GM12878 (cell line): ENCODE data around the gene ESR2. TPM values are rescaled to one million over a fixed set of nuclear protein-coding genes. Genes with fewer than 3 reads are reported as not detected.

Experiments used
- ATAC-seq: fragments of 200-7000 bp; cut with Tn5 transposase; 3 replicates; pipeline ENCODE4 v1.9.1; 2020; ENCODE audit warnings: mild to moderate bottlenecking, moderate library complexity
- BruUV-seq: library from RNA; stranded (reverse); fragments of 400-500 nt; replicated peaks from 2 replicates; lab custom pipeline; 2021; lab: Mats Ljungman, UMichigan
- CTCF ChIA-PET: fragments of 300-600 bp; sonication (Branson Sonifier 250); formaldehyde crosslinking; extraction: SDS; loops from one replicate; lab custom pipeline; 2021; ENCODE audit warnings: inconsistent platforms; lab: Yijun Ruan, JAX
- POLR2A ChIA-PET: fragments of 350-600 bp; formaldehyde crosslinking; extraction: SDS; loops from one replicate; lab custom pipeline; 2021; ENCODE audit warnings: inconsistent platforms; lab: Charles Lee
- RAD21 ChIA-PET: fragments of 300-600 bp; sonication (Branson Sonifier 250); formaldehyde crosslinking; loops from one replicate; lab custom pipeline; 2023; ENCODE audit warnings: antibody characterized with exemption; ENCODE audit not compliant: unreplicated experiment; lab: Charles Lee
- SMC1A ChIA-PET: fragments of 300-600 bp; sonication (Branson Sonifier 250); formaldehyde crosslinking; loops from one replicate; lab custom pipeline; 2023; ENCODE audit not compliant: unreplicated experiment, uncharacterized antibody; lab: Charles Lee
- DNase-seq: peaks from one replicate; pipeline ENCODE4 v3.0.0-alpha.2; 2011; ENCODE audit warnings: low read depth, low spot score
- FAIRE-seq: peaks from 3 replicates; lab custom pipeline; 2011; peaks lifted over from hg19 to GRCh38; lab: Jason Lieb, UNC
- H2AFZ ChIP-seq: 2 replicates; pipeline ENCODE4 v1.6.0; 2011; ENCODE audit warnings: low read depth, low read length, control low read depth; ENCODE audit not compliant: control insufficient read depth
- H3K27ac ChIP-seq: 2 replicates; pipeline ENCODE4 v1.5.1; 2011; ENCODE audit warnings: control low read depth; ENCODE audit not compliant: control insufficient read depth, insufficient read depth
- H3K27me3 ChIP-seq, 2 experiments: replicated peaks in 1 of 2; 2 replicates each; pipeline versions ENCODE4 v1.6.0 to v1.6.1; 2011; ENCODE audit warnings: low read length in 1 of 2; ENCODE audit not compliant: control insufficient read depth in 2 of 2, insufficient read depth in 2 of 2
- H3K36me3 ChIP-seq, 2 experiments: 2 replicates each; pipeline ENCODE4 v1.5.1; 2011; ENCODE audit warnings: low read length in 1 of 2; ENCODE audit not compliant: control insufficient read depth in 2 of 2, insufficient read depth in 2 of 2
- H3K4me1 ChIP-seq: 2 replicates; pipeline ENCODE4 v1.6.1; 2011; ENCODE audit warnings: mild to moderate bottlenecking, low read length, moderate library complexity, mixed read lengths; ENCODE audit not compliant: control insufficient read depth, insufficient read depth
- H3K4me2 ChIP-seq: 2 replicates; pipeline ENCODE4 v1.6.0; 2011; ENCODE audit warnings: control low read depth; ENCODE audit not compliant: control insufficient read depth, insufficient read depth
- H3K4me3 ChIP-seq: fragments of 200-600 bp; sonication (generic); 2 replicates; pipeline ENCODE4 v1.5.1; 2016
- H3K79me2 ChIP-seq: 2 replicates; pipeline ENCODE4 v1.6.0; 2011; ENCODE audit warnings: low read length; ENCODE audit not compliant: control insufficient read depth, insufficient read depth
- H3K9ac ChIP-seq: 2 replicates; pipeline ENCODE4 v1.8.0; 2011; ENCODE audit warnings: low read length, control low read depth, mixed read lengths; ENCODE audit not compliant: control insufficient read depth, insufficient read depth
- H3K9me3 ChIP-seq: replicated peaks from 3 replicates; pipeline ENCODE4 v1.5.1; 2011; ENCODE audit warnings: mild to moderate bottlenecking, low read length; ENCODE audit not compliant: control insufficient read depth, insufficient read depth
- H4K20me1 ChIP-seq: 2 replicates; pipeline ENCODE4 v1.6.0; 2011; ENCODE audit not compliant: control insufficient read depth, insufficient read depth
- BRCA1 ChIP-seq: IDR thresholded peaks from 2 replicates; pipeline ENCODE4 v1.6.1; 2011; ENCODE audit warnings: low read depth, low read length, improper control_type of control experiment
- ELK1 ChIP-seq: IDR thresholded peaks from 2 replicates; pipeline ENCODE4 v1.6.1; 2012; ENCODE audit warnings: low read depth, low read length, improper control_type of control experiment
- GATAD2B ChIP-seq: fragments of 450-650 bp; conservative IDR thresholded peaks from 2 replicates; pipeline ENCODE4 v1.6.1; 2017; ENCODE audit warnings: low read depth, mild to moderate bottlenecking, moderate library complexity
- IKZF2 ChIP-seq, 2 experiments: fragments of 450-650 bp; IDR thresholded peaks; 2 replicates each; pipeline ENCODE4 v1.6.1; 2017; ENCODE audit warnings: mild to moderate bottlenecking in 2 of 2, moderate library complexity in 2 of 2
- KAT2A ChIP-seq: conservative IDR thresholded peaks from 2 replicates; pipeline ENCODE4 v1.6.1; 2011; ENCODE audit warnings: low read depth, low read length; ENCODE audit not compliant: control insufficient read depth
- KDM1A ChIP-seq: fragments of 200-600 bp; sonication (generic); IDR thresholded peaks from 2 replicates; pipeline ENCODE4 v1.6.1; 2016; ENCODE audit warnings: borderline replicate concordance
- MTA3 ChIP-seq: IDR thresholded peaks from 2 replicates; pipeline ENCODE4 v1.6.1; 2012; ENCODE audit warnings: low read length, inconsistent platforms, borderline replicate concordance
- PKNOX1 ChIP-seq: fragments of 450-650 bp; IDR thresholded peaks from 2 replicates; pipeline ENCODE4 v1.6.1; 2016; ENCODE audit warnings: mild to moderate bottlenecking
- SMC3 ChIP-seq: IDR thresholded peaks from 2 replicates; pipeline ENCODE4 v1.6.1; 2011; ENCODE audit warnings: low read length, improper control_type of control experiment, borderline replicate concordance
- STAT3 ChIP-seq: IDR thresholded peaks from 2 replicates; pipeline ENCODE4 v1.6.1; 2011; ENCODE audit warnings: low read depth, low read length, improper control_type of control experiment
- ZNF274 ChIP-seq: IDR thresholded peaks from one replicate; pipeline ENCODE4 v1.8.0; 2011; ENCODE audit not compliant: insufficient read length, insufficient read depth
- ZSCAN29 ChIP-seq: fragments of 450-650 bp; IDR thresholded peaks from 2 replicates; pipeline ENCODE4 v1.6.1; 2017; ENCODE audit warnings: mild to moderate bottlenecking, moderate library complexity
- WGBS: methylation state at CpG from one replicate; pipeline ENCODE4 v1.1.6; 2016; ENCODE audit warnings: low lambda C conversion rate; ENCODE audit not compliant: insufficient replicate concordance, insufficient coverage; ENCODE audit errors: missing lambda C conversion rate; 5-methylcytosine and 5-hydroxymethylcytosine counted together
- in situ Hi-C: fragments of 300-500 bp; cut with MboI; formaldehyde crosslinking; loops from 9 replicates; pipeline ENCODE4 v1.14.3; 2018; ENCODE audit warnings: mixed read lengths
- intact Hi-C: fragments of 100-400 bp; cut with micrococcal nuclease; formaldehyde crosslinking; loops from one replicate; pipeline ENCODE4 v1.14.2; 2022; ENCODE audit not compliant: unreplicated experiment
- polyA plus RNA-seq, 11 experiments: library from polyadenylated mRNA; depleted of rRNA in 4 of 11; unstranded in 6 of 11; stranded (reverse) in 5 of 11; fragments of >200 nt; fragmentation: Nextera tagmentation in 4 of 11; fragmentation: Illumina TruSeq in 1 of 11; extraction: Ambion mirVana in 4 of 11; extraction: Trizol in 1 of 11; gene quantifications; 1 replicate in 1 of 11; 2 replicates in 10 of 11; pipeline versions ENCODE4 v1.2.1 to v1.2.3, GENCODE V29; 2011 to 2016; ENCODE audit warnings: inconsistent platforms in 2 of 11, missing spikeins in 2 of 11, low read depth in 1 of 11
- total RNA-seq, 4 experiments: library from RNA; depleted of rRNA in 3 of 4; stranded (reverse); fragments of >200 nt in 3 of 4; fragmentation: Illumina TruSeq in 1 of 4; extraction: Trizol in 1 of 4; gene quantifications; 2 replicates each; pipeline versions ENCODE4 v1.2.1 to v1.2.3, GENCODE V29; 2013 to 2021
- TF ChIP-seq, protein P1 (sequence below): fragments of 450-650 bp; IDR thresholded peaks from 2 replicates; pipeline ENCODE4 v1.6.1; 2017; ENCODE audit warnings: mild to moderate bottlenecking, moderate library complexity
- TF ChIP-seq, protein P2 (sequence below): fragments of 450-650 bp; IDR thresholded peaks from 2 replicates; pipeline ENCODE4 v1.6.1; 2018; ENCODE audit warnings: borderline replicate concordance, mild to moderate bottlenecking; ENCODE audit not compliant: partially characterized antibody

Gene ESR2
- total and polyA plus RNA-seq, 10 of the 15 experiments (the other 5 are each of a cell fraction or from before 2014, with no cell fraction given): 0.29 to 2.6 (median 0.81) TPM

- Histone ChIP-seq H3K4me1 (no peaks in the 10 kb centered on the region), H3K27ac (no peak overlapping the region), H3K4me2 (no peak overlapping the region), H3K27me3 (no peaks in the 10 kb centered on the region), H3K9ac (no peak overlapping the region), H2AFZ (no peak overlapping the region), H3K4me3 (no peak overlapping the region), H3K79me2 (no peaks in the 10 kb centered on the region), H3K36me3 (no peaks in the 10 kb centered on the region), H3K9me3 (no peaks in the 10 kb centered on the region; the same call in 2 of the 3 replicates), H4K20me1 (no peaks in the 10 kb centered on the region)
- in situ Hi-C loops: no loop called here
- ChIA-PET CTCF (no interaction called here), POLR2A (no interaction called here), RAD21 (no interaction called here), SMC1A (interaction anchor here (1.3 to 1.8 kb wide), 2 partner anchors 242 to 264 kb away, joined by 3 to 6 read pairs; no protein-coding TSS in a partner anchor)
- ATAC-seq (no peak), DNase-seq (no peak), FAIRE-seq (no peak)
- no peak for TF ChIP-seq SMC3
- TF ChIP-seq IKZF2 (IDR thresholded peaks at IDR 0.05): no peak
- TF ChIP-seq PKNOX1: no peak
- TF ChIP-seq STAT3: no peak
- no peak for TF ChIP-seq ZSCAN29
- TF ChIP-seq, protein P1, sequence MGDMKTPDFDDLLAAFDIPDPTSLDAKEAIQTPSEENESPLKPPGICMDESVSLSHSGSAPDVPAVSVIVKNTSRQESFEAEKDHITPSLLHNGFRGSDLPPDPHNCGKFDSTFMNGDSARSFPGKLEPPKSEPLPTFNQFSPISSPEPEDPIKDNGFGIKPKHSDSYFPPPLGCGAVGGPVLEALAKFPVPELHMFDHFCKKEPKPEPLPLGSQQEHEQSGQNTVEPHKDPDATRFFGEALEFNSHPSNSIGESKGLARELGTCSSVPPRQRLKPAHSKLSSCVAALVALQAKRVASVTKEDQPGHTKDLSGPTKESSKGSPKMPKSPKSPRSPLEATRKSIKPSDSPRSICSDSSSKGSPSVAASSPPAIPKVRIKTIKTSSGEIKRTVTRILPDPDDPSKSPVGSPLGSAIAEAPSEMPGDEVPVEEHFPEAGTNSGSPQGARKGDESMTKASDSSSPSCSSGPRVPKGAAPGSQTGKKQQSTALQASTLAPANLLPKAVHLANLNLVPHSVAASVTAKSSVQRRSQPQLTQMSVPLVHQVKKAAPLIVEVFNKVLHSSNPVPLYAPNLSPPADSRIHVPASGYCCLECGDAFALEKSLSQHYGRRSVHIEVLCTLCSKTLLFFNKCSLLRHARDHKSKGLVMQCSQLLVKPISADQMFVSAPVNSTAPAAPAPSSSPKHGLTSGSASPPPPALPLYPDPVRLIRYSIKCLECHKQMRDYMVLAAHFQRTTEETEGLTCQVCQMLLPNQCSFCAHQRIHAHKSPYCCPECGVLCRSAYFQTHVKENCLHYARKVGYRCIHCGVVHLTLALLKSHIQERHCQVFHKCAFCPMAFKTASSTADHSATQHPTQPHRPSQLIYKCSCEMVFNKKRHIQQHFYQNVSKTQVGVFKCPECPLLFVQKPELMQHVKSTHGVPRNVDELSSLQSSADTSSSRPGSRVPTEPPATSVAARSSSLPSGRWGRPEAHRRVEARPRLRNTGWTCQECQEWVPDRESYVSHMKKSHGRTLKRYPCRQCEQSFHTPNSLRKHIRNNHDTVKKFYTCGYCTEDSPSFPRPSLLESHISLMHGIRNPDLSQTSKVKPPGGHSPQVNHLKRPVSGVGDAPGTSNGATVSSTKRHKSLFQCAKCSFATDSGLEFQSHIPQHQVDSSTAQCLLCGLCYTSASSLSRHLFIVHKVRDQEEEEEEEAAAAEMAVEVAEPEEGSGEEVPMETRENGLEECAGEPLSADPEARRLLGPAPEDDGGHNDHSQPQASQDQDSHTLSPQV: no peak
- no peak for TF ChIP-seq BRCA1
- TF ChIP-seq MTA3: no peak
- TF ChIP-seq KDM1A: no peak
- TF ChIP-seq, protein P2, sequence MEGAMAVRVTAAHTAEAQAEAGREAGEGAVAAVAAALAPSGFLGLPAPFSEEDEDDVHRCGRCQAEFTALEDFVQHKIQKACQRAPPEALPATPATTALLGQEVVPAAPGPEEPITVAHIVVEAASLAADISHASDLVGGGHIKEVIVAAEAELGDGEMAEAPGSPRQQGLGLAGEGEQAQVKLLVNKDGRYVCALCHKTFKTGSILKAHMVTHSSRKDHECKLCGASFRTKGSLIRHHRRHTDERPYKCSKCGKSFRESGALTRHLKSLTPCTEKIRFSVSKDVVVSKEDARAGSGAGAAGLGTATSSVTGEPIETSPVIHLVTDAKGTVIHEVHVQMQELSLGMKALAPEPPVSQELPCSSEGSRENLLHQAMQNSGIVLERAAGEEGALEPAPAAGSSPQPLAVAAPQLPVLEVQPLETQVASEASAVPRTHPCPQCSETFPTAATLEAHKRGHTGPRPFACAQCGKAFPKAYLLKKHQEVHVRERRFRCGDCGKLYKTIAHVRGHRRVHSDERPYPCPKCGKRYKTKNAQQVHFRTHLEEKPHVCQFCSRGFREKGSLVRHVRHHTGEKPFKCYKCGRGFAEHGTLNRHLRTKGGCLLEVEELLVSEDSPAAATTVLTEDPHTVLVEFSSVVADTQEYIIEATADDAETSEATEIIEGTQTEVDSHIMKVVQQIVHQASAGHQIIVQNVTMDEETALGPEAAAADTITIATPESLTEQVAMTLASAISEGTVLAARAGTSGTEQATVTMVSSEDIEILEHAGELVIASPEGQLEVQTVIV: no peak
- no peak for TF ChIP-seq GATAD2B
- TF ChIP-seq KAT2A: no peak
- no peak for TF ChIP-seq ZNF274
- no peak for TF ChIP-seq ELK1
- no TSS peak for BruUV-seq
- WGBS: 96% methylated on average over 2 of the region's 2 CpGs
- intact Hi-C loops: no loop called here
Measured at GRCh38 chr14:64040044-64040443, 254.1 kb downstream of the ESR2 start.
